ENCODE data around the gene MEGF9.

MEGF9 gene

GRCh38 chr9:120619751-120620655, 94.3 kb downstream of the MEGF9 start:
- DNase-seq, result peak; percentile 43

GRCh38 chr9:120616966-120617935, 97.0 kb downstream of the MEGF9 start:
- DNase-seq, result no peak

GRCh38 chr9:120612218-120612617, 102.1 kb downstream of the MEGF9 start:
- DNase-seq, result no peak

DNA sequence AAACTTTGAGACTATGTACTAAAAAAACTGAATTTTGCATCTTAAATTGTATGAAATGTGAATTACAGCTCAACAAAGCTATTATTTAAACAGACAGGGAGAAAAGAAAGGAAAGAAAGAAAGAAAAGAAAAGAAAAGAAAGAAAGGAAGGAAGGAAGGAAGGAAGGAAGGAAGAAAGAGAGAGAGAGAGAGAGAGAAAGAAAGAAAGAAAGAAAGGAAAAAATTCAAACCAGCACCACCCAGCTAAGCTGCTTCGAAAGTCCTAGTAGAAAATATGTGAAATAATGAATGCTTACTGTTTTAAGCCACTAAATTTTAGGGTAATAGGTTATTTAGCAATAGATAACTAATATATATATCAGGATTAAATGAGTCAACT, 102.6 kb downstream of the MEGF9 start:
- no peak for DNase-seq

GRCh38 chr9:120610975-120611689, 103.1 kb downstream of the MEGF9 start:
- no peak for DNase-seq

DNA sequence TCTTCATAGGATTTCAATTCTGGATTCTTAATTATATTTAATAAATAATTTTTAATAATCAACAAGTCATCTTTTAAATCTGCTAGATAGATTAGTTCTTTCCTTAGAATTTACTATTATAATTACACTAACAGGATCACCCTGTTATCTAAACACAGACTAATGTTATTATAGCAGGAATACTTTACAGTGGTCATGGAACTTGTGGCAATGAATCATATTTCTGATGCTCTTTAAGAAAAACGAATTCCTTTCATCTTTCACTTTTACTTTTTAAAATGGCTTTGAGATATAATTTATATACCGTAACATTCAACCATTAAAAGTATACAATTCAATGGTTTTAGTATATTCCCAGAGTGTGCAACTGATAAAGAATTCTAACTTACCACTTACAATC, 104.6 kb downstream of the MEGF9 start:
- DNase-seq, result no peak

- DNase-seq, result no peak
These were observed 105.8 kb downstream of the MEGF9 start for GRCh38 chr9:120608421-120608820.

- DNase-seq, result no peak
These were observed 110.7 kb downstream of the MEGF9 start for GRCh38 chr9:120603591-120603990.

GRCh38 chr9:120603010-120603409, 111.3 kb downstream of the MEGF9 start:
- DNase-seq, result no peak

- DNase-seq, result no peak
These were observed 120.4 kb downstream of the MEGF9 start for GRCh38 chr9:120593955-120594277.

DNA sequence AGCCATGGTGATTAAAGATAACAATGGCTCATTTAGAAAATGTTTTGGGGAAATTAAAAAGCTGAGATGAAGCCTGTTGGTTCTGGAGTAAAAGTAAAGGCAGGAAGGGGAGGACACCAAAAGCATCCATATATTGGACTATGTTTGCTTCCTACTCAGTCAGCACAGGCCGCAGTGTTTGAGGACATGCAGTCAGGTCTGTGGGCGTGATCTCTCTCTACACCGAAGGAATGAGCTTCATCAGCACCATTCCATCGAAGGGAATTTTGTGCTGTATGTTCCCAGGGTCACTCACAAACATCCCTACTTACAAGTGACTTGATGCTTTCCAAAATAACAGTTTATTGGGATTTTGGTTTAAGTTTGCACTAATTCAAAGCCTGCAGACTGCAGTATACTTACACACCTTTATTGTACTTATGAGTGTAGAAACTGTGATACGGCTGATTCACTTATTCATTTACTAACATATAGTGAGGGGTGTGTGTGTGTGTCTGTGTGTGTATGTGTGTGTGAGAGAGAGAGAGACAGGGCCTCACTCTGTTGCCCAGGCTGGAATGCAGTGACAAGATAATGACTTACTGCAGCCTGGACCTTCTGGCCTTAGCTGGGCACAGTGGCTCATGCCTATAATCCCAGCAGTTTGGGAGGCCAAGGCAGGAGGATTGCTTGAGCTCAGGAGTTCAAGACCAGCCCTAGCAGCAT, 120.9 kb downstream of the MEGF9 start:
- DNase-seq, result no peak

GRCh38 chr9:120592210-120592609, 122.1 kb downstream of the MEGF9 start:
- no peak for DNase-seq

DNA sequence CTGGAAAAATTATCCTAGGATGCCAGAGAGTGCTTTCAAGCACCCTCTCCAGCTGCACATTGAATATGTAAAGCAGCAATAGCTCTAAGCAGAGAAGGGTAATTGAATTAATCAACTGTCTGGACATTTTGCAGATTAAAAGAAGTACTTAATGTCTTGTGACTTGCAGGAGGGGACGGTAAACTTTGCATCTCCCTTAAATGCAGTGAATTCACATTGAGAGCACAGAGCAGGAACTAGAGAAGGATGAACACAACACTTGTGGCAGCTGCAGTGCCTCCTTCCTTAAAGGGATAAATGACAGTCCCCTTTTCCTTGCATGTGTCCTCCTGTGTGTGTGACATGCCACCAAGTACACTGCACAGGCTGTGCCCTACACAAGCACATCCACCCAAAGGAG, 126.9 kb downstream of the MEGF9 start:
- DNase-seq, result no peak

DNA sequence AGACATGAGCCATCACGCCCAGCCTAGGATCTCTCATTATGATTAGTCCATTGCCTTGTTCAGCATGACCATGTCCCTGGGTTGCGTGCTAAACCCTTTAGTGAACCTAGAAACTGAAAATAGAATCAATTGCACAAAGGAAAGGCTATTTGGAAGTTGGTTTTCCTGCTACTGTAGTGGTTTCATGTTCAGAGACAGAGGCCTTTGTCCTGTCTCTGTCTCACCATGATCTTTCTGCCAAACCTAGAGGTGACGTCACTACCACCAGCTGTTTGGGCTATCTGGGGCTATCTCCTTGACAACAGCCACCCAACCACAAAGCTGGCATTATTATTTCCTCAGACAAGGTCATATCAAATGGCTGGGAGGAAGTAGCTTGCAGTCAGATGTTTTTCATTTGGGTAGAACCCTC, 130.3 kb downstream of the MEGF9 start:
- peak; percentile 74 for DNase-seq

- DNase-seq, result peak; percentile 93
These were observed 134.0 kb downstream of the MEGF9 start, which contains the start of gene CDK5RAP2 for GRCh38 chr9:120580051-120580896. Gene CDK5RAP2, minus strand, starts transcription at chr9:120580167. Its CDS starts 189 bp downstream, at chr9:120579978.

GRCh38 chr9:120579139-120580050, 134.9 kb downstream of the MEGF9 start:
- DNase-seq, result no peak

DNA sequence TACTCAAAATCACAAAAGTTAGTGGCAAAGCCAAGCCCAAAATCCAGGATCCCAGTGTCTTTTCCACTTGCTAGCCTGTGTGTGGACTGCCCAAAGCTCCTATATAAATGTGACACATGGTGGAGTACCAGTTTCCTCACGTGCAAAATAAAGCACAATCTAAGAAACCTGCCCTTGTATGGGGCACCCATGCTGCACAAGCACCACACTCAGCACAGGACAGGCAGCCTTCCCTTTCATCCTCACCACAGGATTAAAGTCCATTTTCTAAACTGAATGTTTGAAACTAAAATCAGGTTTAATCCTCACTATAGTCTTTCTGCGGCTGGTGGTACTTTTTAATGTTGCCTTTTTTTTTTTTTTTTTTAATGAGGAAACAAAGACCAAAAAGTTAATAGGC, 139.8 kb downstream of the MEGF9 start:
- DNase-seq, result no peak

GRCh38 chr9:120572472-120572871, 141.8 kb downstream of the MEGF9 start:
- no peak for DNase-seq

DNA sequence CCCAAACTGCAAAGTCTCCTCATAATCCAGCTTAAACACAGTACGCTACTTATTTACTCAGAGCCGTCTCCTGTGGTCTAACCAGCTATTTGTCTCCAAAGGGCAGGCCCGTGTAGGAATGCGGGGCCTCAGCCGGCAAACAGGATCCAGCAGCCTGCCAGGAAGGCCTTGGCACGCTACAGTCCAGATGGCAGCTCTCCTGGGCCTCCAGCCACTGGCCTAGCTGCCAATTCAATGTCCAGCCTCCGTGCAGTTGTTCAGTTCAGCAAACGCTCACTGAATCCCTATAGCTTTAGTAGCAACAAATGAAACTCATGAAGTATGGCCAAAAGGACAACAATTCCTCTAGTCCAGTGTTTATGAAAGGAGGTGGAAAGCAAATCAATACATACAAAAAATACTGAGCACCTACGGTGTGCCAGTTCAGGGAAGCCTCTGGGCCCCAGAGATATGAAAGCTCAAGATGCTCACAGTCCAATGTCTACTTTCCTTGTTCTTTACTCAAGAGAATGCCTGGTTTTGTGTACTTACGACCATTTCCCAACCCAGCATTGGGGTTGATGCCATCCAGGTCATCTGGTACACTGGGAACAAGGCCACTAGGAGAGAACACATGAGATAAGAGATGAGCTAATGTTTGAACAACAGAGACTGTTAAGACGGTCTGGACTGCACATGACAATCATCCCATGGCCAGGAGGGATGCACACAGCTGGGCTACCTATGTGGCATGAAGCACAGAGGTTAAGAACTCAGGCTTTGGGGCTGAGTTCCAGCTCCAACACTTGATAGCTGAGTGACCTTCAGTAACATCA, 142.6 kb downstream of the MEGF9 start:
- no peak for DNase-seq

Data from CD4-positive, alpha-beta T cell treated with Interferon gamma for 1 hour (primary cell).